Measurements from ENCODE around the gene DIAPH2.

DNA sequence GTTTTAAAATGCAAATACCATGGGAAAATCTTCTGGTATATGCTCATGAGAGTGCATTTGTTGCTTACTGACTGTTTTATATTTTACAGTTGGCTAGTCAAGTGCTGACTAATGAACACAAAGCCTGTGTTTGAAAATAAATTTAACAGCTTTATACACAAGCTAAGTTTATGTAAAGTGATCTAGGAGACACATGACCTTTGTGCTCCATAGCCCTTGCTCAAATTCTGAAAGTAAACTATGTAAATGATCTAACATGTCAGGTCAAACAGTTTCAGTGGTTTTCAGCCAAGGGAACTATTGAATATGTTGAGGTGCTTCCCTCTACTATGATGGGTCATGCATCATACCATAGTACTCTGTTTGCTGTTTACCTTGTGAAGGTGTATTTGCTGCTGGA lies 36.7 kb downstream of the DIAPH2 start:
- TF ChIP-seq, protein P1, sequence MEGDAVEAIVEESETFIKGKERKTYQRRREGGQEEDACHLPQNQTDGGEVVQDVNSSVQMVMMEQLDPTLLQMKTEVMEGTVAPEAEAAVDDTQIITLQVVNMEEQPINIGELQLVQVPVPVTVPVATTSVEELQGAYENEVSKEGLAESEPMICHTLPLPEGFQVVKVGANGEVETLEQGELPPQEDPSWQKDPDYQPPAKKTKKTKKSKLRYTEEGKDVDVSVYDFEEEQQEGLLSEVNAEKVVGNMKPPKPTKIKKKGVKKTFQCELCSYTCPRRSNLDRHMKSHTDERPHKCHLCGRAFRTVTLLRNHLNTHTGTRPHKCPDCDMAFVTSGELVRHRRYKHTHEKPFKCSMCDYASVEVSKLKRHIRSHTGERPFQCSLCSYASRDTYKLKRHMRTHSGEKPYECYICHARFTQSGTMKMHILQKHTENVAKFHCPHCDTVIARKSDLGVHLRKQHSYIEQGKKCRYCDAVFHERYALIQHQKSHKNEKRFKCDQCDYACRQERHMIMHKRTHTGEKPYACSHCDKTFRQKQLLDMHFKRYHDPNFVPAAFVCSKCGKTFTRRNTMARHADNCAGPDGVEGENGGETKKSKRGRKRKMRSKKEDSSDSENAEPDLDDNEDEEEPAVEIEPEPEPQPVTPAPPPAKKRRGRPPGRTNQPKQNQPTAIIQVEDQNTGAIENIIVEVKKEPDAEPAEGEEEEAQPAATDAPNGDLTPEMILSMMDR (conservative IDR thresholded peaks at IDR 0.05; ENCODE audit: low read depth, low read length), result no peak
- no peak for TF ChIP-seq EZH2 (IDR thresholded peaks at IDR 0.05; ENCODE audit: borderline replicate concordance, low read depth, low read length, poor library complexity, severe bottlenecking)
